ENCODE data around the gene ZNF266. TPM values are rescaled to one million over a fixed set of nuclear protein-coding genes. Genes with fewer than 3 reads are reported as not detected.

ZNF266 gene
- total RNA-seq, 4 donors from 2014 or later: 12.0 to 18.1 (median 16.6) TPM

DNA sequence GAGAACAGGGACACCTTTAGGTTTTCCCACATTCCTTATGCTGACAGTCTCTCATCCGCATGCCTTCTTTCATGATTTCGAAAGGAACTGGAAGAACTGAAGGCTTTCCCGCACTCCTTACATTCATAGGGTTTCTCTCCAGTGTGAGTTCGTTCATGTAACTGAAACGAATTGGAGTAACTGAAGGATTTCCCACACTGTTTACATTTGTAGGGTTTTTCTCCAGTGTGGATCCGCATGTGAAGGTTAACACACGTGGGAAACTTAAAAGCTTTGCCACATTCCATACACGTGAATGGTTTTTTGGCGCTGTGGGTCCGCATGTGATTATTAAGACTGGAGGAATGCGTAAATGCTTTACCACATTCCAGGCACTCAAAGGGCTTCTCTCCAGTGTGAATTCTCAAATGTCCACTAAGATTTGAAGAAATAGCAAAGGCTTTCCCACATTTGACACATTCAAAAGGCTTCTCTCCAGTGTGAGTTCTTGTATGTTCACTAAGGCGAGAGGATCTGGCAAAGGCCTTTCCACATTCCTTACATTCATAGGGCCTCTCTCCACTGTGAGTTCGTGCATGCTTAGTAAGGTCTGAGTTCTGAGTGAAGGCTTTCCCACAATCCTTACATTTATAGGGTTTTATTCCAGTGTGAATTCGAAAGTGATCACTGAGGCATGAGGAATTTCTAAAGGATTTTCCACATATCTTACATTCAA lies 22.0 kb downstream of the ZNF266 start:
- intact Hi-C loops (cut with DNase I): no loop called here
- 97% methylated on average over 14 of the region's 14 CpGs for WGBS
- no peaks in the 10 kb centered on the region for H3K4me1 ChIP-seq
- no peaks in the 10 kb centered on the region for H3K27me3 ChIP-seq
- H3K4me3 ChIP-seq: no peak overlapping the region
- DNase-seq (ENCODE audit: extremely low spot score): no peak
- H3K36me3 ChIP-seq: peaks cover 60 to 69% (median 62%) of the 10 kb centered on the region in 4 donors
- TF ChIP-seq EP300 (IDR thresholded peaks at IDR 0.05) (no peak), POLR2AphosphoS5 (IDR thresholded peaks at IDR 0.05) (no peak), POLR2A (IDR thresholded peaks at IDR 0.05; ENCODE audit: low read depth) (no peak)
- TF ChIP-seq, protein P1, sequence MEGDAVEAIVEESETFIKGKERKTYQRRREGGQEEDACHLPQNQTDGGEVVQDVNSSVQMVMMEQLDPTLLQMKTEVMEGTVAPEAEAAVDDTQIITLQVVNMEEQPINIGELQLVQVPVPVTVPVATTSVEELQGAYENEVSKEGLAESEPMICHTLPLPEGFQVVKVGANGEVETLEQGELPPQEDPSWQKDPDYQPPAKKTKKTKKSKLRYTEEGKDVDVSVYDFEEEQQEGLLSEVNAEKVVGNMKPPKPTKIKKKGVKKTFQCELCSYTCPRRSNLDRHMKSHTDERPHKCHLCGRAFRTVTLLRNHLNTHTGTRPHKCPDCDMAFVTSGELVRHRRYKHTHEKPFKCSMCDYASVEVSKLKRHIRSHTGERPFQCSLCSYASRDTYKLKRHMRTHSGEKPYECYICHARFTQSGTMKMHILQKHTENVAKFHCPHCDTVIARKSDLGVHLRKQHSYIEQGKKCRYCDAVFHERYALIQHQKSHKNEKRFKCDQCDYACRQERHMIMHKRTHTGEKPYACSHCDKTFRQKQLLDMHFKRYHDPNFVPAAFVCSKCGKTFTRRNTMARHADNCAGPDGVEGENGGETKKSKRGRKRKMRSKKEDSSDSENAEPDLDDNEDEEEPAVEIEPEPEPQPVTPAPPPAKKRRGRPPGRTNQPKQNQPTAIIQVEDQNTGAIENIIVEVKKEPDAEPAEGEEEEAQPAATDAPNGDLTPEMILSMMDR (IDR thresholded peaks at IDR 0.05): no peak
- peaks cover 37 to 98% (median 87%) of the 10 kb centered on the region in 4 donors for H3K9me3 ChIP-seq
- no peak overlapping the region for H3K27ac ChIP-seq (replicated peaks in 1 of 4)

DNA sequence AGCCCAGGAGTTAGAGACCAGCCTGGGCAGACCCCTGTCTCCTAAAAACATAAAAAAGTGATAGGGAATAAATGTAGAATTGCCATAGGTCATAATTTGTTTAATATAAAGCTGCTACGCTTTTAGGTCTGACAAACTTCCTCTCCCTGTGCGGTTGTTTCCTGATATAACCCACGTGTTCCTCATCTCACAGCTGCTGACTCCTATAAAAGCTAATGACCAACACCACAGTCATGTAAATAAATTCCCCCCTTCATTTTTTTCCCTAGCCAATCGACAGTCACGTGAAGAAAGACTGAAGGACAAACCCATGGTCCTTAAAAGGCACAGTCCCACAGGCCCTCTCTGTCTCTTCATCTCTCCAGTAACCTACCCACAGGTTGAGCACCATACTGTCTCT lies 27.5 kb downstream of the ZNF266 start:
- H3K36me3 ChIP-seq: peaks cover 4 to 14% (median 8%) of the 10 kb centered on the region in 4 donors
- H3K4me3 ChIP-seq: peak overlapping the region in 3 of 4 donors; percentile 54 to 67 (median 59)
- DNase-seq (ENCODE audit: extremely low spot score): no peak
- H3K27me3 ChIP-seq: no peaks in the 10 kb centered on the region
- intact Hi-C loops (cut with DNase I): no loop called here
- H3K9me3 ChIP-seq: peaks cover 13 to 91% (median 66%) of the 10 kb centered on the region in 4 donors
- TF ChIP-seq POLR2A (IDR thresholded peaks at IDR 0.05; ENCODE audit: low read depth) (no peak), EP300 (IDR thresholded peaks at IDR 0.05) (no peak), POLR2AphosphoS5 (IDR thresholded peaks at IDR 0.05) (no peak)
- TF ChIP-seq, protein P1 (IDR thresholded peaks at IDR 0.05): no peak
- H3K4me1 ChIP-seq: peaks cover 6 to 15% (median 10%) of the 10 kb centered on the region in 4 donors
- H3K27ac ChIP-seq (replicated peaks in 1 of 4): no peak overlapping the region
- 87% methylated on average over 5 of the region's 5 CpGs for WGBS

GRCh38 chr19:9406798-9407352 lies 28.5 kb downstream of the ZNF266 start:
- Histone ChIP-seq H3K9me3 (peaks cover 11 to 85% (median 57%) of the 10 kb centered on the region in 4 donors), H3K27ac (replicated peaks in 1 of 4) (peak overlapping the region; percentile 50 to 62 (median 56)), H3K36me3 (peaks cover 0 to 6% (median 1%) of the 10 kb centered on the region in 4 donors), H3K4me1 (peaks cover 6 to 15% (median 10%) of the 10 kb centered on the region in 4 donors), H3K27me3 (no peaks in the 10 kb centered on the region), H3K4me3 (peak overlapping the region; percentile 52 to 67 (median 56))
- DNase-seq (ENCODE audit: extremely low spot score): no peak
- TF ChIP-seq, protein P1 (IDR thresholded peaks at IDR 0.05): no peak
- TF ChIP-seq EP300 (IDR thresholded peaks at IDR 0.05) (no peak), POLR2A (IDR thresholded peaks at IDR 0.05; ENCODE audit: low read depth) (no peak), POLR2AphosphoS5 (IDR thresholded peaks at IDR 0.05) (peak in 1 of 2 donors; percentile 34)
- 1% methylated on average over 29 of the region's 39 CpGs for WGBS
- intact Hi-C loops (cut with DNase I): no loop called here

GRCh38 chr19:9381361-9381785 lies 54.0 kb downstream of the ZNF266 start:
- Histone ChIP-seq H3K27me3 (no peaks in the 10 kb centered on the region), H3K4me3 (peak overlapping the region in 1 of 4 donors; percentile 2), H3K4me1 (no peaks in the 10 kb centered on the region), H3K9me3 (peaks cover 35 to 100% (median 100%) of the 10 kb centered on the region in 4 donors), H3K36me3 (peaks cover 87 to 100% (median 97%) of the 10 kb centered on the region in 4 donors), H3K27ac (replicated peaks in 1 of 4) (no peak overlapping the region)
- intact Hi-C loops (cut with DNase I): no loop called here
- WGBS: 85% methylated on average over 4 of the region's 4 CpGs
- TF ChIP-seq EP300 (IDR thresholded peaks at IDR 0.05) (no peak), POLR2AphosphoS5 (IDR thresholded peaks at IDR 0.05) (no peak), POLR2A (IDR thresholded peaks at IDR 0.05; ENCODE audit: low read depth) (no peak)
- TF ChIP-seq, protein P1 (IDR thresholded peaks at IDR 0.05): no peak
- DNase-seq (ENCODE audit: extremely low spot score): no peak

Measured in esophagus muscularis mucosa (tissue), 4 donors.